Inferior parietal cortex (tissue), 1 donor: ENCODE data around the gene RAB43.

ENCODE experiments used
- DNase-seq: peaks from one replicate; pipeline ENCODE4 v3.0.0-alpha.2; 2016; ENCODE audit errors: extremely low spot score

Gene RAB43

DNA sequence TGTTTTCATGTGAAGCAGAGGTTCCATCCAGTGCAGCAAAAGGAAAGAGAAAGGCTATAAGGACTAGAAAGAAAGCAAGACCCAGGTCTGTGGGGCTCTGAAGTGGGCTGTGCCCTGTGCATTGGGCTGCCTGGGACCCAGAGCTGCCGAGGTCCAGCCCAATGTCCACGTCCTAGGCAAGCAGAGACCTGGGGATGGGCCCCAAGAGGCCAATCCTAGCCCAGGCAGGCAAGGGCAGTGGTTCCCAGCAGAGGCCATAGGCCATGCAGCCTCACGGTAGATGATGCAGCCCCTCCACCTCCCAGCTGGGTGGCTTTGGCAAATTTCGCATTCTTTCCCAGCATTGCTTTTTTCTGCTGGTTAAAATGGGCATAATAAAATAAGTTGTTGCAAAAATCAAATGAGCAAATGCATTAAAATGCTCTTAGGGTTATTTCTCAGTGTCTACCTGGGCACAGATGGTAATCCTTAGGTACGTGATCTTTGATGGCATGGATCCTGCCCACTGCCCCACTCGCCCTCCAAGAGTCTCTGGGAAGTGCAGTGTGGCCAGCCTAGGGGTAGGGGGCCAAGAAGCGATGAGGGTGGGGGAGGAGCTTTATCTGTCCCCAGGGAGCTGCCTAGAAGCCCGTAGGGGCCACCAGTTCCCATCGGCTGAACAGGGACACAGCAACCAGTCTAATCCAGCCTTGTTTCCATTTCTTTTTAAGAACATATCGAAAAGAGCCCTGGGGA, 83.3 kb downstream of the RAB43 start:
- DNase-seq: no peak
